RWPE1 (cell line): ENCODE data around the gene XYLT2.

ENCODE experiments used
- CTCF ChIA-PET: fragments of 350-600 bp; sonication (Branson Sonifier 250); formaldehyde crosslinking; extraction: SDS; loops from one replicate; lab custom pipeline; 2021; lab: Yijun Ruan, JAX
- POLR2A ChIA-PET: fragments of 400-600 bp; formaldehyde crosslinking; extraction: SDS; loops from one replicate; lab custom pipeline; 2020; ENCODE audit warnings: antibody characterized with exemption; ENCODE audit not compliant: low non-redundant PET; lab: Yijun Ruan, JAX
- DNase-seq: peaks from one replicate; pipeline ENCODE4 v3.0.0; 2012; ENCODE audit warnings: low spot score
- H3K27ac ChIP-seq: fragments of 450-650 bp; 2 replicates; pipeline ENCODE4 v1.5.1; 2017
- TF ChIP-seq, protein P1 (sequence below): fragments of 450-650 bp; conservative IDR thresholded peaks from 2 replicates; pipeline ENCODE4 v1.5.1; 2017; ENCODE audit warnings: low read depth, mild to moderate bottlenecking

Gene XYLT2

DNA sequence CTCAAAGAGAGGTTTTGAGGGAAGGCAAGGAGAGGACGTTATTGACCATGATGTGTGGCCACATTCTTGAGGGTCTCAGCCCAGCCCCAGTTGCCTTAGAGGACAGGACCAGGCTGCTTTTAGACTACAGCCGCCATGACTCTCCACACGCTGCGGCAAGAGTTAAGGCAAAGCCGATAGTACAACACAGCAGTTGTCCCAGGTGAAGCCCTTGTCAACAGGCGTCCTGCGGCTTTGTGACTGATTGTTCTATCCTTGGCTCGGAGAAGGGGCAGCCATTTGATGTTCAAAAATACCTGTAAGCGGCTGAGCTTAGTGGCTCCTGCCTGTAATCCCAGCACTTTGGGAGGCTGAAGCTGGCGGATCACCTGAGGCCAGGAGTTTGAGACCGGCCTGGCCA is 42.9 kb upstream of the XYLT2 start:
- ChIA-PET POLR2A (no interaction called here), CTCF (no interaction called here)
- TF ChIP-seq, protein P1, sequence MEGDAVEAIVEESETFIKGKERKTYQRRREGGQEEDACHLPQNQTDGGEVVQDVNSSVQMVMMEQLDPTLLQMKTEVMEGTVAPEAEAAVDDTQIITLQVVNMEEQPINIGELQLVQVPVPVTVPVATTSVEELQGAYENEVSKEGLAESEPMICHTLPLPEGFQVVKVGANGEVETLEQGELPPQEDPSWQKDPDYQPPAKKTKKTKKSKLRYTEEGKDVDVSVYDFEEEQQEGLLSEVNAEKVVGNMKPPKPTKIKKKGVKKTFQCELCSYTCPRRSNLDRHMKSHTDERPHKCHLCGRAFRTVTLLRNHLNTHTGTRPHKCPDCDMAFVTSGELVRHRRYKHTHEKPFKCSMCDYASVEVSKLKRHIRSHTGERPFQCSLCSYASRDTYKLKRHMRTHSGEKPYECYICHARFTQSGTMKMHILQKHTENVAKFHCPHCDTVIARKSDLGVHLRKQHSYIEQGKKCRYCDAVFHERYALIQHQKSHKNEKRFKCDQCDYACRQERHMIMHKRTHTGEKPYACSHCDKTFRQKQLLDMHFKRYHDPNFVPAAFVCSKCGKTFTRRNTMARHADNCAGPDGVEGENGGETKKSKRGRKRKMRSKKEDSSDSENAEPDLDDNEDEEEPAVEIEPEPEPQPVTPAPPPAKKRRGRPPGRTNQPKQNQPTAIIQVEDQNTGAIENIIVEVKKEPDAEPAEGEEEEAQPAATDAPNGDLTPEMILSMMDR: no peak

DNA sequence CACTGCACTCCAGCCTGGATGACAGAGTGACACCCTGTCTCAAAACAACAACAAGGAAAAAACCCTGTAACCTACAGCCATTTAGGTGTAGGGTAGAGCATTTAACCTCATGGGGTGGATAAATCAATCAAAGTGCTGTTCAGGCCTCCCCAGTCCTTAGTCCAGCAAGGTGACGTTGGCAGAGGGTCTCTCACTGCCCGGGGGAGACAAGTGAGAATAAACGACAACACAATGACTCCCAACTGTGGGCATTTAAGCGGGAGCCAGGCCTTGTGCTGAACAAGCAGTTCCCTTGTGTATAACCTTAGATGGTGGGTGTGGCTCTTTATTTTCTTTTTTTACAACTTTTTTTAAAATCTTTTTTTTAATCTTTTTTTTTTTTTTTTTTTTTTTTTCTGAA is 42.3 kb upstream of the XYLT2 start:
- TF ChIP-seq, protein P1: no peak
- no peak for DNase-seq
- H3K27ac ChIP-seq: no peak overlapping the region
- CTCF ChIA-PET: interaction anchor here (0.7 kb wide), 1 partner anchor 103 kb away, joined by 3 read pairs; no protein-coding TSS in a partner anchor
- POLR2A ChIA-PET: no interaction called here

More for the DNA sequence above, 42.9 kb upstream of the XYLT2 start:
- no peak for DNase-seq
- H3K27ac ChIP-seq: no peak overlapping the region; the same call in 1 of the 2 replicates

DNA sequence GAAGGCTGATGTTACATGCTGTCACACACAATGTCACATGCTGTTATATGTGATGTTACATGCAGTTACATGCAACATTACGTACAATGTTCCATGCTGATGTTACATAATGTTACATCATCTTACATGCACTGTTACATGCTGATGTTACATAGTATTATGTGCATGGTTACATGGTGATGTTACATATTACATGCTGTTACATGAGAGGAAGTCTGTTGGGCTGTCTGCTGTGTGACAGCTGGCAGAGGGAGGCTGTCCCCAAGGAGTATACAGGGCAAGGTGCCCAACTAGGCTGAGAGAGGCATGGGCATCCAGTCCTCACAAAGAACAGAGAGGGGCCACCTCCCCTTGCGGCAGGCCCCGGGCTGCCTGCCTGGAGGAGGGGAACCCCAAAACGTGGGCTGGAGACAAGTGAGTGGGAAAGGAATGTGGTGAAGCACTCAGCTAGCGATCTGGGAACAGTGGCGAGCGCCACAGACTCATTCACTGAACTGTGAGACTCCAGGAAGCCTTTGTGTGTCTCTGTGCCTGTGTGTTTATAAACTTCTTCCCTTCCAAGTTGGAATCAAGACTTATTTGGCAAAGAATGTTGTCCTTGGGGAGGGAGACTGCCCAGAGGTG is 41.0 kb upstream of the XYLT2 start:
- DNase-seq: no peak
- TF ChIP-seq, protein P1: no peak
- ChIA-PET CTCF (interaction anchor here (0.6 kb wide), 2 partner anchors 91 to 102 kb away, joined by 3 to 5 read pairs; no protein-coding TSS in a partner anchor), POLR2A (no interaction called here)
- H3K27ac ChIP-seq: no peak overlapping the region

DNA sequence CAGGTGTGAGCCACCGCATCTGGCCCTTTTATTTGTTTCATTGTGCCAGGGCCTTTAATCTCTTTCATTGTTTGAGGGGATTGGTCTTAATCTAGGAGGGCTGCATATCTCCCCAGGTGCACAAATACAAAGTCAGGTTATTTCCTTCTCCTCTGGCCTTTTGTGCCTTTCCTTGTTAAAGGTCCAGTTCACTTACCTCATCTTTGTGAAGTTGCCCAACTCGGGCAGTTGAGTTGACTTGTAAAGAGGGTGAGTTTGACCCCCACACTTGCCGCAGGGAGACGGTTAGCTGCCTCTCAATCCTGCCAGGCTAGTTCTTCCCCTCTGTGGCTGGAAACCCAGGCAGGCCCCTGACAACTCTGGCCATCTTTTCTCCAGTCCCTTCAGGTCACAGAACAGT is 38.3 kb upstream of the XYLT2 start:
- CTCF ChIA-PET: interaction anchor here (0.6 to 1.3 kb wide), 2 partner anchors 10 to 27 kb away, joined by 3 to 4 read pairs; no protein-coding TSS in a partner anchor
- H3K27ac ChIP-seq: no peak overlapping the region
- TF ChIP-seq, protein P1: no peak
- DNase-seq: no peak
- POLR2A ChIA-PET: interaction anchor here (0.6 kb wide), 1 partner anchor 17 kb away, joined by 5 read pairs; no protein-coding TSS in a partner anchor

DNA sequence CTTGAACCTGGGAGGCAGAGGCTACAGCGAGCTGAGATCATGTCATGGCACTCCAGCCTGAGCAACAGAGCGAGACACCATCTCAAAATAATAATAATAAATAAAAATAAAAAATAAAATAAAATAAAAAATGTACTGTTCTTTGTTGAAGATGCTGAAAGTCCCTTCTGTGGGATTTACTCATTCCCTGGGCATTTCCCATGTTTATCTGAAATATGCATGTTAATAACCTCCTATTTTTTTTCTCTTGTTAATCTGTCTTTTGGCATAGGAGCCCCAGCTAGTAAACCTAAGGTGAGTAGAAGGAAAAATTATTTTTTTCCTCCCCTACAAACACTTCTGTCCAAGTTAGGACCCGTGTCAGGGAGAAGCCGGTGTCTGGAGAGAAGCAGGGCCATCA is 37.3 kb upstream of the XYLT2 start:
- ChIA-PET POLR2A (no interaction called here), CTCF (interaction anchor here (1.3 kb wide), 1 partner anchor 11 kb away, joined by 5 read pairs; no protein-coding TSS in a partner anchor)
- H3K27ac ChIP-seq: no peak overlapping the region
- TF ChIP-seq, protein P1: no peak
- DNase-seq: no peak

DNA sequence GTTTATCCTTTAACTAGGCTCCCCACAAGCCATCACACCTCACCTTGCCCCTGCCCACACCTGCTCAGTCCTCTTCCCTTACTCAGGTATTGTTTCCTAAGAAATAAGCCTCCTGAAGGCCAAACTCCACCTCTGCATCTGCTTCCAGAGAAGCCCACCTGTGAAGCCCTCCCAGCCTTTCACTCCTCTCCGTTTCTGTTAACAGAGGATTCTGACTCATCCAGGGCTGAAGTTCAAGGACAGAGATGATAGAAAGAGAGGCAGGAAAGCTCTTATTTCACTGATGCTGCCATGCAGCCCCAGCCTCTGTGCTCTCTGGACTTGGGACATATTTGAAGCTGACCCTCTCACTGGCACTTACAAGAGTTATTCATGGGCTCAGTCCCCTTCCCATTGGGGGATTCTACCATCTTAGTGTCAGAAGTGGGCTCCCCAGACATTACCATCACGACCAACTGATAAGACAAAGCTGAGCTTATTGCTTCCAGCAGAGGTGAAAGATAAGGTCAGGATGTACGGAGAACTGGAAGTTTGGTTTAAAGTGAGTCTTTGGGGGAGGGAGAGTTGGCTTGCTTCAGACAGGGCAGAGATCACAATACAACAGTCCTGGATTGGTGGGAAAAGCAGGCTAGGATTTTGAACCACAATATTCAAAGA is 35.3 kb upstream of the XYLT2 start:
- H3K27ac ChIP-seq: no peak overlapping the region
- TF ChIP-seq, protein P1: no peak
- ChIA-PET POLR2A (no interaction called here), CTCF (no interaction called here)
- no peak for DNase-seq
